ENCODE results near the gene ZBTB7C.

Gene ZBTB7C

GRCh38 chr18:47978141-47978540 lies 431.0 kb downstream of the ZBTB7C start:
- no peak for DNase-seq

Data from NCI-H146 (cell line).